Hematopoietic multipotent progenitor cell treated with erythropoietin and hydrocortisone succinate and interleukin-3 and kit ligand, for 6 days (in vitro differentiated cells): ENCODE results near the gene HYAL1.

Experiments
- DNase-seq: peaks from one replicate; pipeline ENCODE4 v3.0.0-alpha.2; 2015

The HYAL1 gene

GRCh38 chr3:50334339-50335075 is 31.1 kb upstream of the HYAL1 start:
- DNase-seq, result no peak

- no peak for DNase-seq
Measured at GRCh38 chr3:50333744-50334328, 30.5 kb upstream of the HYAL1 start.

GRCh38 chr3:50331364-50331907 is 28.1 kb upstream of the HYAL1 start:
- DNase-seq, result no peak

DNA sequence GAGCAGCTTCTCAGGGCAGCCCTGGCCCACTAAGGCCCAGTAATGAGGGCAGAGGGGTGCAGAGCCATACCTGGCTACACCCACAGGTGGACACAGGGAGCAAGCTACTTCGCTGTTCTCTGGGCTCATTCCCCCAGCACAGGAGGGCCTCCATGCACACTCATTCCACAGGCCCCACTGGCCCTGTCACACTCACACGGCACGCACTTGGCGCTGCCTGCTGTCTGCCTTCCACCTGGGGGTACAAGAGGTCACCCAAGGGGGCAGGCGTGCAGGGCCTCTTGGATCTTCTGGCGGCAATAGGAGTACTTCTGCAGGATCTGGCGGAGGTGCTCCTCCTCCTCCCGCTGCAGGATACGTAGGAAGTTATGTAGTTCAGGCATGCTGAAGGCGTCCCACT is 27.0 kb upstream of the HYAL1 start:
- no peak for DNase-seq

DNA sequence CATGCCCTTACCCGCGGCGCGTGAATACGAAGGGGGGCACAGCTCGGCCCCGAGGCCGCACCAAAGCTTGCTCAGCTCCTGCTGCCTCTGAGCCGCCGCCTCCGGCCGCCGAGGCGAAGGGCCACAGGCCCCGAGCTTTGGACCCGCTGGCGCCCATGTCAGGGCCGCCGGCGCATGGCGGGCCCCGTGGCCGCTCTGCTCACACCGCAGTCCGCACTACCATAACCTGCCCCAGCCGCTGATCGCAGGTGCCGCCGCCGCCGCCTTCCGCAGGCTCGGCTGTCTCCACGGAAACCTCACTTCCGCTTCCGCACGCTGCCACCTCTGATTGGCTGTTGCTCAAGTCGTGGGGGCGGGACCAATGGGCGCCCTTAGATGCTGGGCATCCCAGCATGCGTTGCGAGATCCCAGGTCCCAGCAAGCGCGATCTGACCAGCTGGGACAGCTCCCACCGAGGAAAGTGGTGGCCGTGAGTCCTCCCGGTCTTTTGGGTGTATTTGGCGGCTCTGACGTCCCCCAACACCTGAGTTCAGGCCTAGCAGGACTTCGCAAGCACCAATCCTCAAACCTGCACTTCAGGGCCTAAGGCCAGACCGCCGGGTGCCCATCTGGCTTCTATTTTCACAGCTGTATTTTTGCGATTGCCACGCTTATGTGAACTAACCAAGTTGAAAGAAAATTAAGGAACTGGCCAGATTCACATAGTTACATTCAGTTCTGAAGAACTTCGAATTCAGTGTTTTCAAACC is 24.7 kb upstream of the HYAL1 start, which contains the start of gene TUSC2:
TUSC2 (minus strand) TSS at position 281 of the 749 bp plus-strand sequence; CDS start at position 157, 124 bp downstream.
- peak; percentile 99 for DNase-seq

- DNase-seq, result no peak
Measured at GRCh38 chr3:50327129-50327528, 23.8 kb upstream of the HYAL1 start.

- no peak for DNase-seq
Measured at GRCh38 chr3:50326182-50326541, 22.8 kb upstream of the HYAL1 start.

DNA sequence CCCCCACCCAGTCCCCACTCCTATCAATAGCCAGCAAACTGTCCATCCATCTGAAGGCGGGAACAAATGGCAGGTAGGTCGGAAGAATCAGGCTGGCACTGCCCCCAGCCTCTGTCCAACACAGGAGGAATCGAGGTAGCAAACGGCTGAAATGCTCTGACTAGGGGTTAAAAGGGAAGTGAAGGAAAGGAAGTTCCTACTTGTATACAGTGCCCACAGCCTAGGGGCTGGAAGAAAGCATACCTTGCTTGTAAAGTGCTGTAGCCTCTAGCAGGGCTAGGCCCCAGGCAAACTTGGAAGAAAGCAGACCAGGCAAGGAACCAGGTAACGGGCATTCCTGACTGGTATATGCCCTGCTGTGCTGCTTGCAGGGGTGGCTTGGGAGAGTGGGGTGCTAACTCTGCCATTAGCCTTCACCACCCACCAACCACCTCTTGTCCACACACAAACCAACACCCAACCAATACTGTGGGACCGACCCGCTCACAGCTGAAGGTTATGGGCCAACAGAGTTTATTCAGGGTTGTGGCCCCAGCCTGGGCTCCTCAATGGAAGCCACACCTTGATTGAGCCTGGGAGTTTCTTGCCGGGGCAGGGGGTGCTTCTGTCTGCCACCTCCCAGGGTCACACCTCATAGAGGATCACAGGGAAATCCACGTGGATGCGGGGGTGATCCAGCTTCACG is 22.3 kb upstream of the HYAL1 start:
- no peak for DNase-seq

DNA sequence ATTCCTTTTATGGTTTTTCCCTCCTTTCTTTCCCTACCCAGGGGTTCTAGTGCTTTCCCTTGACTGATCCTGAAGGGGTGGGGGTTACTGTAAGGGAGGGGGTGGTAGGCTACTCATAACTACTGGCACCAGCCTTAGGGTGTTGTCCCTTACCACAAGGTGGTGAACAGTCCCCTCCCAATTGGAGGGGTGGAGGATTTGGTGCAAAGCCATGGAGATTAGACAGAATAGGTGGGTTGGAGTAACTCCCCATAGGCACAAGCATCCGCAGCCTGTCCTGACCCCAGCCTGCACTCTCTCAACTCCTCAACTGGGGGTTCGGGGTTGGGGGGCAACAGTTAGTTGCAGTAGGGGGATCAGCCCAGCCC is 21.7 kb upstream of the HYAL1 start:
- peak; percentile 58 for DNase-seq

- DNase-seq, result peak; percentile 84
Measured at GRCh38 chr3:50324351-50325112, 21.2 kb upstream of the HYAL1 start.

DNA sequence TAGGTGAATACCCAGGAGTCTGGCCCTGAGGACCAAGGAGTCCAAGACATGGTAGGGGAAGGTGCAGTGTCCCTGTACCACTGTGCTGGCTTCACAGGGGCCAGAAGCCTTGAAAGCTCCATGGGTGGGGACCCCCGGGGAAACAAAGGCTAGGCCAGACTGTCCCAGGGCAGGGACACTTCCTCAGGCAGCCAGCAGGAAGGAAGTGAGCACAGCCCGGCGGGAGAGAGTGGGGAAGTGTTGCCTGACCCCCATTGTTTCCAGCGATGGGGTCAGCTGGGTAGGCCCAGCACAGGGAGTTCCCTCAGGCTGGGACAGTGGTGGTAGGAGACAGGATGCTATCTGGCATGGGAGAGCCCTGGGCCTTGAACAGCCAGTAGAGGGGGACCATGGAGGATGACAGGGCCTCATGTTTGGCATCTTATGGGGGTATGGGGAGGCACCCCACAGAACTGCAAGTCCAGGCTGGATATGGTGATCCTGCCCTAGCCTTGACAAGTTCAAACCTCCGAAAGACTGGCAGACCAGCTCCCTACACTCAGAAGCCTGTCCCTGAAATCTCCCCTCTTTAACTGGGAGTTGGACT is 20.3 kb upstream of the HYAL1 start:
- no peak for DNase-seq

DNA sequence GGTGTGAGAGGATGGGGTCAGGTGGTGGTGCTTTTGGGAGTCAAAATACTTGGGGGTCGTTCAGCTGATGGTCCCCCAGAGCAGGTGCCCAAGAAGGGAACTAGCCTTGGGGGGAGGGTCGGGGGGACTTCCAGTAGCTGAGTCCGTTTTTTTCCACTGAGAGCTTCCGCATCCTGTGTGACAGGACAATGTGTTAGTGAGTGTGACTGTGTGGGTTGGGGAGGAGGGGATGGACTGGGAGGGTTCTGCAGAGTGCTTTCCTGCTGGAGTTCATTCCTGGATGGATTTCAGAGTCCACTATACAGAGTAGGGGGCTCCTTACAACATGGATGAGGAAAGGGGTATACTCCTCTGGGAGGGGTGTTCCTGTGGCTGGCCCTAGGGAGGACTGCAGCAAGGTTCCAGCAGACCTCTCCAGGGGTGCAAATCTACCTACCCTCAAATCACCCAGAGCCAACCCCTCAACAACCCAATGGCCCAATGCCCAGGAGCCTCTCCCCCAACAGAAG is 19.8 kb upstream of the HYAL1 start:
- DNase-seq, result no peak

- DNase-seq, result no peak
Measured at GRCh38 chr3:50322386-50323091, 19.2 kb upstream of the HYAL1 start, which contains the start of gene HYAL2. TSS of gene HYAL2 (minus strand) at chr3:50322745. CDS start at chr3:50320489, 2,256 bp downstream.

DNA sequence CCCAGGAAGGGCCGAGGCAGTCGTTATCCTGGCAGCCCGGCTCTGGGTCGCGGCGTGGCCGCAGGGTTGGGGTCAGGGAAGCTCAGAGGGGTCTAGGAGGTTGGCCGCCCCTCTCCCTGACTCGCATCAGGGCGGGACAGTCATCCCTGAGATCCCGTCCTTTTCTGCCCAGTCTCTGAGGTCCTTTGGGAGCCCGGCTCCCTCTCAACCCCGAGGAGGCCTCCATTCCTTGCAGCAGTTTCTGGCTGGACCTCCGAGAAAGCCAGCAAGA is 18.7 kb upstream of the HYAL1 start:
- DNase-seq, result no peak

- peak; percentile 94 for DNase-seq
Measured at GRCh38 chr3:50321336-50322114, 18.2 kb upstream of the HYAL1 start.

DNA sequence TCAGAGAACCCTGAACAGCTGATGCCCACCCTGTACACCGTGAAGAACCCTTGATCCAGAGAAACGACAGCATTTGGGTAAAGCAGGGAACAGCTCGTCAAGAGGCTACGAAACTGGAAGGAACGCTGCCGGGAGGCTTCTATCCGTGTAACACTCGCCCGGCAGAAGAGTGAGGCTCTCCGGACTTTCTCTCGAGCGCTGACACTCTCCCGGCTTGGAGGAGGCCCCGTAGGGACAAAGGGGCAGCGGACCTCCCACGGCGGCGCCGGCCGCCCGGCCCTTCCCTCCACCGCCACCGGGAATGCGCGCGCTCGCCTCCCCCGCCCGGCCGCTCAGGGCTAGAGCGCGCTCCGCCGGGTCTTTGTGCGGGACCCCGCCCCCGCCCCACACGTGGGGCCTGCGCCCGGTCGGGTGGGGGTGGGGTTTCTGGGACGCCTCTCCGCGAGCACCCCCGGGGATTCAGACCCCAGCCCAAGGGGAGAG is 17.5 kb upstream of the HYAL1 start:
- DNase-seq, result peak; percentile 75

- no peak for DNase-seq
Measured at GRCh38 chr3:50319894-50320625, 16.7 kb upstream of the HYAL1 start.

GRCh38 chr3:50319181-50319893 is 16.0 kb upstream of the HYAL1 start:
- no peak for DNase-seq

GRCh38 chr3:50318615-50319014 is 15.2 kb upstream of the HYAL1 start:
- DNase-seq, result no peak
